T47D (cell line): ENCODE measurements around the gene IFI30.
"Not testable (repeated sequence)": the region's sequence is repeated elsewhere in the genome, so short reads cannot be mapped to it uniquely, and the experiment has no call there.

Experiments
- DNase-seq, 2 experiments: peaks; one replicate each; pipeline versions ENCODE4 v3.0.0 to v3.0.0-alpha.2; 2011 to 2012; ENCODE audit warnings: low read depth in 1 of 2, low spot score in 1 of 2
- JUND ChIP-seq: IDR thresholded peaks from 2 replicates; pipeline ENCODE4 v1.6.1; 2012; ENCODE audit warnings: low read depth
- in situ Hi-C: cut with HindIII; loops from 2 replicates; pipeline ENCODE4 v1.10.0; 2016; ENCODE audit warnings: low sequenced_read_pairs, low pct_unique_long_range_greater_than_20kb

The IFI30 gene

DNA sequence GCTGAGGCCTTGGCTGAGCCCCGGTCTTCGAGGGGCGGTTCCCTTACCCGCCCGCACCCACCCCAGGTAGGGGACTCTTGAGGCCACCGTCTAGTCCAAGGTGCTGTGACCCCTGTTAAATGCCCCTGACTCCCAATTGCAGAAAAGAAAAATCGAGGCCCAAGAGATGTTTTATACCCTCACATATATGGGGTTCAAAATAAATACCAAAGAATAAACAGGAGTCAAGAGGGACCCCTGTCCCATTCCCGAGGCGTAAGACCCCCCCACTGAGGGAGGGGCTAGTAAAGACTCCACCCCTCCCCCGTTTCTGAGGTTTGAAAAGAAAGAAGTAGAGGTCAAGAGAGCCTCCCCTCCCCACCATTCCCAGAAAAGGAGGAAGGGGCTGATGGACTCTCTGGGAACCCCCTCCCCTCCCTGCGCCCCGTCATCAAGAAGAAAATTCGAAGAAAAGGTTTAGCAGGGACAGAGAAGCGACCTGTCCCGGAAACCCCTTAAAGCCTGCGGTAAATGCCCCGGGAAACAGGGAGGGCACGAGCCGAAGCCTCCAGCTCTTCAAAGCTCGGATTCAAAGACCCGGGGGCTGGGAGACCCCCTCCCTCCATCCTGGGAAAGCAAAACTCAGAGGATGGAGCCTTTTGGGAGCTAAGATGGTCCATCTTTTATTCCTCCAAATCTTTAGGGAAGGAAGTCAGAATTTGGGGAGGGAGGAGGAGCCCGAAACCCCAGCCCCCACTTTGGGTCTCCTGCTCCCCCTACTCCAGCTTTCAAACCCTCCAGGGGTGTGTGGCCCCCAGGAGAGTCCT lies 31.0 kb downstream of the IFI30 start:
- in situ Hi-C loops: no loop called here
- DNase-seq: no peak
- TF ChIP-seq JUND: no peak

GRCh38 chr19:18205200-18205892 lies 31.7 kb downstream of the IFI30 start:
- peak in 1 of 2 experiments; percentile 49 for DNase-seq
- in situ Hi-C loops: no loop called here
- no peak for TF ChIP-seq JUND

GRCh38 chr19:18206018-18206417 lies 32.4 kb downstream of the IFI30 start:
- in situ Hi-C loops: no loop called here
- no peak for DNase-seq
- no peak for TF ChIP-seq JUND

DNA sequence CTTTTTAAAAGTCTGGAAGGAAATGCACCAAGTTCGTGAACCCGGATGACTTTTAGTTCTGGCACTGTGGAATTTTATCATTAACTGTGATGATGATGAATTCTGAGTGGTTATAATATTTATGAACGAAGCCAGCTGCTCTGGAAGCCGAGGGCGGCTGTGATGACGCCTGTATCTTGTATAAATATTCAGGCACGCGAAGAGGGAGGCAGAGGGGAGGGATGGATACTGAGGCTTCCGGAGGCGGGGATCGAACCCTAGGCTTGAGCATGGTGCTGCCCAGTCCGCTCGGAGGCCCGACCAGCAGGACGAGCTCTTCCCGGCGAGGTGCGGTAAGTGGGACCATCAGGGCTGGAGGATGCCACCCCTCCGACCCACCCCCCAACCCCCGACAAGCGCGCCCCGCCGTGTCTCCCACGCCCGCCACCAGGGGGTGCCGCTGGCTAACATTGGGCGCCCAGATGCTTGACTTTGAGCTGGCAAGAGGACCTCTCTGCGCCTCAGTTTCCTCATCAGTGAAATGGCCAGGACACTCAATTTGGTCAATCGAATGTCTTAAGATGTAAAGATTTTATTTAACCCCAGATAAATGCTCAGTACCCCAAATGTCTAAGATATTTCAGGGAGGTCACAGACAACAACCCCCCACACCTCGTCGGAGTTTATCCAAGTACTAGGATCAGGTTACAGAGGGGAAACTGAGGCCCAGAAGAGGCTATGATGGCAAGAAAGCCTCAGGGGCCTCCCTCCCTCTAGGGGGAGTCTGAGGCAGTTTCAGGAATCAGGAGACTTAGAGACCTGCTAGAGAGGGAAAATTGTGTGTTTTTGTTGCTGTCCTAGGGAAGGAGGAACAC lies 34.7 kb downstream of the IFI30 start:
- in situ Hi-C loops: no loop called here

GRCh38 chr19:18209912-18210311 lies 36.3 kb downstream of the IFI30 start:
- DNase-seq, in situ Hi-C loops: not testable (repeated sequence)

More for the DNA sequence above, 34.7 kb downstream of the IFI30 start:
- TF ChIP-seq JUND: no peak
- peak in 1 of 2 experiments; percentile 33 for DNase-seq

GRCh38 chr19:18211683-18212082 lies 38.1 kb downstream of the IFI30 start:
- TF ChIP-seq JUND: no peak

GRCh38 chr19:18214779-18215433 lies 41.3 kb downstream of the IFI30 start:
- in situ Hi-C loops: no loop called here
- TF ChIP-seq JUND: no peak
- DNase-seq: no peak

More at GRCh38 chr19:18211683-18212082, 38.1 kb downstream of the IFI30 start:
- in situ Hi-C loops: no loop called here
- no peak for DNase-seq

DNA sequence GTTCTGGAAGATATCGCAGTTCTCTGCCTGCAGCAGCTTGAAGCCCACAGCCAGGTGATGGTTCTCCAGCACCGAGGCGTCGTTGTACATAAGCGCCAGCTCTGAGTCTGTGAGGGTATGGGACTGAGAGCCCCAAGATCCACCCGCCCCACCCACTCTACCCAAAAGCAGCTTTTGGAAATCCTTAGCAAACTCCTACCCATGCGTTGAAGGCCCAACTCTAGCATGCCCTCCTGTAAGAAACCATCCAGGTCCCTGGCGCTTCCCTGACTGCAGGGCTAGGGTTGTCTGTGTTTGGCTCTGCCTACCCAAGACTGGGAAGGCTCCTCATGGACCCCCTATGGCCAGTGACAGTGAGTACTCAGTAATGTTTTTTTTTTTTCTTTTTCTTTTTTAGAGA lies 43.2 kb downstream of the IFI30 start:
- no peak for TF ChIP-seq JUND
- in situ Hi-C loops: no loop called here
- no peak for DNase-seq

DNA sequence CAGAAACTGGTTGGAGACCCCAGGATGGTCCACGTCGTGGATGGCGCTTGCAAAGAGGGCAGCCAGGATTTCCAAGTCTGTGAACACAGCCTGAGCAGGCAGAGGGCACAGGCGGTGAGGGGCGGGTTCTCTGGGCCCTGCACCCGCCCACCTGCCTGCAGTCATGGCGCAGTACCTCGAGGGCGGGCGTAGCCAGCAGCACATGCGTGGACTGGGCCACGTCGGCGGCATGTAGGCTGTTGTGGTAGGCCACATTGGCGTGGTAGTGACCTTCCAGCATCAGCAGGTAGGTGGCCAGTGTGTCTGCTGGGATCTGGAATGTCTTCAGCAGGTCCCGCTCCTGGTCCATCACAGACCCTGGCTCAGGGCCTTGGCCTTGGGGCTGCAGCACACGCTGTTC lies 44.5 kb downstream of the IFI30 start:
- no peak for DNase-seq
- in situ Hi-C loops: no loop called here
- no peak for TF ChIP-seq JUND

DNA sequence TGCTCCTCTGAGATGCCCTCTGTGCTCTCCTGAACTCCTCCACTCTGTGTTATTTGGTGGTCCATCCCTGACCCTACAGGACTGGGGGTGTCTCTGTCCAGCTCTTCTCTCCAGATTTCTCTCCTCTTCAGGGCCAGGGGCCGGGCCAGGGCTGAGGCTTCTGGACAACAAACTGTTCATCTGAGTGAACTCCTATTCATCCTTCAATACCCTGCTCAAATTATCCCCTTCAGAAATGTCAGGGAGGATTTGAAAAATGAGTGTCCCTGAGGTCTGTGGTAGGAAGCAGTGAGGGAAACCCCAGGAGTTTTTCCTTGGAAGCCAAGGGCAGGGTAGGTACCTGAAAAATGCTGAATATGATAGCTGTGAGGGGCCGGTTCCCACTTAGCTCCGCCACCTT lies 45.0 kb downstream of the IFI30 start:
- no peak for TF ChIP-seq JUND
- in situ Hi-C loops: no loop called here
- DNase-seq: no peak

GRCh38 chr19:18219911-18220631 lies 46.5 kb downstream of the IFI30 start:
- DNase-seq: no peak
- no peak for TF ChIP-seq JUND
- in situ Hi-C loops: no loop called here

DNA sequence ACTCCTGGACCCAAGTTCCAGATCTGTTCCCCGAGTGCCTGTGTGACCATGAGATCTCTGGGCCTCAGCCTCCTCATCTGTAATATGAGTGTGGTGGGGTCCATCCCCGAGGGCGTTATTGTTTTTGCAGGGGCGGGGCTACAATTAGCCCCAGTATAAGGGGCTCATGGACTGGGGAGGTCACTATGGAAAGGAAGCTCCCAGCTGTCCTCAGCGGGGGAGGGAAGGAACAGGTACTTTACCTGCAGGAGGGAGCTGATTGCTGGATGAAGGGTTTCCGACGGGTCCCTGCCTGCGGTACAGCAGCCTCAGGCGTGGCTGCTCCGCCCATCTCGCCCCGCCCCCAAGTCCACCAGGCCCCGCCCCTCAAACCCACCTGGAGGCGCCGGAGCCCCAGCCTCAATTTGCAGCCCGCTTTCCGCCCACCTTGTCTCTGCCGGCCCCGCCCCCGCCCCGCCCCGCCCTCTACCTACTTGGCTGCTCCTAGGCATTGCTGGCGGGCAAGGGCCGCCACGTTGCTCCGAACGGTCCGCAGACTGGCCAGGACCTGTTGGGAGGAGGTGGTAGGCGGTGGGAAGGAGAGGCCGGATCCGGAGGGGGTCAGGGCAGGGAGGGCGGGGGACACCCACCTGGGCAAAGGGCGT lies 47.1 kb downstream of the IFI30 start:
- peak in 1 of 2 experiments; percentile 32 for DNase-seq
- no peak for TF ChIP-seq JUND
- in situ Hi-C loops: no loop called here
